Epidermal melanocyte (primary cell): Measurements from ENCODE around the gene EEIG1.
A peak's percentile ranks its signal among the peaks of the same experiment; 100 is the strongest.
"Not testable (repeated sequence)": the region's sequence is repeated elsewhere in the genome, so short reads cannot be mapped to it uniquely, and the experiment has no call there.

Experiments used
- DNase-seq: peaks from one replicate; pipeline ENCODE4 v3.0.0; 2011; ENCODE audit warnings: low spot score; ENCODE audit not compliant: insufficient read length

EEIG1 gene

DNA sequence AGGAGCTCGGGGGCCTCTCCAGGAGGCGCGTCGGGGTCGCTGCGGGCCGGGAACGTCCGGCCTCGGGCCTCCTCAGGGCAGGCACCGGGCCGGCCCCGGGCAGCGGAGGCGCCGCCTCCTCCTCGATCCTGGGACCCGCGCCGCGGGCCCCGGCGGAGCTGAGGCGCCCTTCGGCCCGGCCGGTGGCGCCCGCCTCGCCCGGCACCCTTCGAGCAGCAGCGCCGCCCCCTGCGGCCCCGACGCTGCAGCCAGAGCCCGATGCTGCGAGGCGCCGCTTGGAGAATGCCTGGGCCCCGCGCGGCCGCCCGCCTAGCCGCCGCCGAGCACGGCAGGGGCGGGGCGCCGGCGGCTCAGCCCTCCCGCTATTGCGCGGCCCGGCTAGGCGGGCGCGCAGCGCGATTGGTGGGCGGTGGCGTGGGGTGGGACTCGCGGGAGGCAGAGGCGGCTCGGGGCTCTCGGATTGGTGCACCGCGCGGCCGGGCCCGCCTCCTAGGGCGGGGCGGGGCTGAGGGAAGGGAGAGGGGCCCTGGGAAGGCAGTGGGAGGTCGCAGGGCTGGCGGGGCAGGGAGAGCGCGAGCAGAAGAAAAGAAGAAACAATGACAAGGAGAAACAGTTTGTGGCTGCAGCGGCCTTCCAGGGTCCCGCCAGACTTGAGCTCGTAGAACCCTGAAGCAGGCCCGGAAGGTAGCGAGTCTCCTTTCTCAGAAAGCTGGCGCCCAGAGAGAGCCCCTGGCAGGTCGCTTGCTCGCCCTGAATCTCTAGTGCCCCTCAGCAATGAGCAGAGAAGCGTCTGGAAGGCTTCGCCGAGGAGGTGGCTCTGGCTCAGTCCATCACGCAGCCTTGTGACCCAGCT lies at the start of gene EEIG1:
Gene EEIG1, minus strand, starts transcription at position 284 of the 853 bp plus-strand sequence. CDS start 852 bp downstream, outside the sequence.
- DNase-seq = peak; percentile 92

- no peak for DNase-seq
Observed at GRCh38 chr9:128027705-128028104, 46.9 kb upstream of the EEIG1 start.

DNA sequence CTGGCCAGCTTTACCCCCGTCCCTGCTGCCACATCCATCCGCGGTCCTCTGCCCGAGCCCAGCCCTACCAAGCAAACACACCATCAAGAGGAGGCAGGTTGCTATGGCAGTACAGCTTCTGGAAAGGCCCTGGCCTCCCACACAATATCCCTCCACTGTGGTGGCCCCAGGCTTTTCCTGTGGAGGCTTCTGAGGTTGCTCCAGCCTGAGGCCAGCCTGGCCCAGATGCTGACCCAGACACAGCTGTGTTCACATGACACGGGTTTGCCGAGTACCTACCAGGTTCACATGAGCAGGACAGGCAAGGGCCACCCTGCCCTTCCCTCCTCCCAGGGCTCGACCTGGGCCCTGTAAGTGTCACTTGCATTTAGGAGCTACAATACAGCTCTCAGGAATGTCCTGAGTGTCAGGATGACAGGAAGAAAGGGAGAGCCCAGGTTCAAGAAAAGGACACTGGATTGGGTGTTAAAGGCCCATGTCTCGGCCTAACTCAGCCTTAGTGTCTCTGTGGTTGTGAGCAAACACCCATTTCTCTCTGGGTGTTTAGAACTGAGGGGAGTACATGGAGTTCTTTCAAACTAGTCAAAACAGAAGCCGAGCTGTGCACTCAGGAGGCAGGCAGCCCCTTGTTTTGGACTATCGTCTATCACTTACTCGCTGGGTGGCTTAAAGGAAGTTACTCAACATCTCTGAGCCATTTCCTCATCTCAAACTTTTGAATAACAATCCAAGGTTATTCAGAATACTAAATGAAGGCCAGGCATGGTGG lies 46.2 kb upstream of the EEIG1 start:
- no peak for DNase-seq

GRCh38 chr9:128026255-128026772 lies 45.5 kb upstream of the EEIG1 start:
- no peak for DNase-seq

- no peak for DNase-seq
Observed at GRCh38 chr9:128025736-128026135, 44.9 kb upstream of the EEIG1 start.

- DNase-seq = no peak
Observed at GRCh38 chr9:128024761-128025308, 44.0 kb upstream of the EEIG1 start.

DNA sequence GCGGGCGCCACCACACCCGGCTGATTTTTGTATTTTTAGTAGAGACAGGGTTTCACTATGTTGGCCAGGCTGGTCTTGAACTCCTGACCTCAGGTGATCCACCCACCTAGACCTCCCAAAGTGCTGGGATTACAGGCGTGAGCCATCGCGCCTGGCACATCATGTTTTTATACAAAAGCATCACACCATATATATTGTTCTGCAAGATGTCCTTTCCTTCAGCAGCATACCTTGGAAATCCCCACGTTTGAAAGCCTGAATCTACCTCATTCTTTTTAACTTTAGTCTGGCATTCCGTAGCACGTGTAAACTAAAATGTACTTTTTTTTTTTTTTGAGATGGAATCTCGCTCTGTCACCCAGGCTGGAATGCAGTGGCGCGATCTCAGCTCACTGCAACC lies 42.9 kb upstream of the EEIG1 start:
- DNase-seq = not testable (repeated sequence)

DNA sequence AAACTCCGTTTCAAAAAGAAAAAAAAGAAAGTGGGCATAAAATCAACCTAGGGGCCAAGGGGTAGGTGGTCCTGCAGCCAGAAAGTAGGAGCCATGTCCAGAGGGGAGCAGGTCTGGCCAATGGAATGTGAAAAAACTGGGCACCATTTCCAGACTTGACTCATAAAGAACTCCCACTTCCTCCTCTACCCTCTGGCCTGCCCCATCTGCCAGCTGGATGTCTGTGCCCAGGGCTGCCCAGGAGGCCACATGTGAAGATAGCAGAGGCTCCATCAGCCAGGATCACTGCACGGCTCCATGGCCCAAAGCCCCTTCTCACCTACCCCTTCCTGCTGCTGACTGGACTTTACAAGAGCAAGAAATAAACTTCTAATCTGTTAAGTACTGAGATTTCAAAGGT lies 42.1 kb upstream of the EEIG1 start:
- no peak for DNase-seq

DNA sequence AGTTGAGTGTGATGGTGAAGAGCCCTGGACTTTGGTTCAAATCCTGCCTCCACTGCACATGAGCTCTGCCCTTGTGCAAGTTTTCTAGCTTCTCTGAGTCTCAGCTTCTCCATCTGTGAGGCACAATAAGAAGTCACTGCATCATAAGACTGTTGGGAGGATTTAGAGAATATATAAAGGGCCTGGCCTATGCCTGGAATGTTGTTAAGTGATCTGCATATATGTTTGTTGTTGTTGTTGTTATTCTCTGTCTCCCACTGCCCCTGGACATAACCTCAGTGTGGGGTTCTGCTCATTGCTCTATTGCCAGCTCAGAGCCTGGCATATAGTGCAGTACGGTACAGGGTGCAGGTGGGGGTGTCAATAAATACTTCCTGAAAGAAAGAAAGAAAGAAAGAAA lies 40.3 kb upstream of the EEIG1 start:
- DNase-seq = no peak

- no peak for DNase-seq
Observed at GRCh38 chr9:128020692-128021091, 39.9 kb upstream of the EEIG1 start.

DNA sequence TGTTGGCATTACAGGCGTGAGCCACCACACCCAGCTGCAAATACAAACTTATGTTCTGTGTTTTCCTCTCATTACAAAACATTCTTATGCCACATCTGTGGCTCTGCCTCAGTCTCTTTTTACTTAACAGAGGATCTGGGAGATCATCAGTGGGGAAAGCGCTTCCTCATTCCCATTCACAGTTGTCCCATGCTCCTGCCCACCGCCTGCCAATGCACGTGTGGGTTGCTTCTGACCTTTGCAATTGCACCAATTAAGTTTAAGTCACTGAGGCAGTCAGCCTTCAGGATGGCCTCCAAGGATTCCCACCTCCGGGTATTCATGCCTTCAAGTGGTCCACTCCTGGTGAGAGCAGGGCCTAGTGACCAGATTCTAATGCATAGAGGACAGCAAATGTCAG lies 34.9 kb upstream of the EEIG1 start:
- no peak for DNase-seq

DNA sequence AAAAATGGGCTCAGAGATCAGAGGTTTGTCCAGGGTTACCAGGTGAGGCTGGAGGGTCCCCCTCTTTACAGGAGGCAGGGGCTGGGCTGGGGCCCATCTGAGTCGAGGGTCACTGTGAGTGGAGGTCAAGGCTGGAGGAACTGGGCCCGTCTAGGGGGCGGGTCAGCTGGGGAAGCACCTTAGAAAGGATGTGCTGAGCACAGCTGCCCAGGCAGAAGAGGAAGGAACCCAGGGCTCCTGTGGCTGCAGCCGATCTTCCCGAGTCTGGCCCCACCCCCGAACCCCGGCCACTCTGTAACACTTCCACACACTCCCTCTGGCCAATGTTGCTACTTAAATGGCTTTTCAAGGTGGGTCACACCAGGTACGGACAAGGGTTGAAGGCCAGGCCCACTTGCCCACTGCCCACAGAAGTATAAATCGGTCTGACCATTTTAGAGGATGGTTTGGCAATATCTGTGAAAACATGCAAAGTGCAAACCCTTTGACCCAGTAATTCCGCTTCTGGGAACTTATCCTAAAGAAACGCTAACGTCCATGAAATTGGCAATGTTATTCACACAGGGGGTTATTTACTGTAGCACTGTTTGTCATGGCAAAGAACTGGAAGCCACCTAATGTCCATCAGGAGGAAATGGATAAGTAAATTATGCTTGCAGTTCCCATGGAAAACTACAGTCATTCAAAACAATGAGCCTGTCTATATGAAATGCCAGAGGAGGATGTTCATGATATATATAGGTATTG lies 30.5 kb upstream of the EEIG1 start:
- DNase-seq = no peak

DNA sequence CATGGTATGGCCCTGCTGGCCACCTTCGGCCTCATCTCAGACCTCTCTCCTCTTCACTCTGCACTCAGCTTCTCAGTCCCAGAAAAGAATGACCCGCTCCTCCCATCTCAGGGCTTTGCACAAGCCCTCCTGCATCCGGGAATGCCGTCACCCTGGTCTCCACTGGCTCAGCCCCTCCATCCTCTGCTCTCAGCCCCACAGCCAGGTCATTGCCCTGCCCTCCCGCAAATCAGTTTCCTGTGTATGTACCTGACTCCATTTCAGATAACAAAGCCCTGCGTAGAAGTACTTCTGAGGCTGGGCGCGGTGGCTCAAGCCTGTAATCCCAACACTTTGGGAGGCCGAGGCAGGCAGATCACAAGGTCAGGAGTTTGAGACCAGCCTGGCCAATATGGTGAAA lies 28.9 kb upstream of the EEIG1 start:
- no peak for DNase-seq

DNA sequence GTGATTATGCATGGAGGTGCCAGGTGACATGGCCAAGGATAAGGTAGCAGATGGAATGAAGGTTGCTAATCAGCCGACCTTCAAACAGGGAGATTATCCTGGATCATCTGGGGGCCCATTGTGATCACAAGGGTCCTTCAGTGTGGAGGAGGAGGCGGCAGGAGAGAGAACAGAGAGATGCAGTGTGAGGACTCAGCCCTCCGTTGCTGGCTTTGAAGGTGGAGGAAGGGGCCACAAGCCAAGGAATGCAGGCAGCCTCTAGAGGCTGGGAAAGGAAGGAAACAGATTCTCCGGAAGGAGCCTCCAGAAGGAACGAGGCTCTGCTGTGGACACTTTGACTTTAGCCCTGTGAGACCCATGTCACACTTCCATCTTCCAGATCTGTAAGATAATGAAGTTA lies 27.4 kb upstream of the EEIG1 start:
- no peak for DNase-seq

DNA sequence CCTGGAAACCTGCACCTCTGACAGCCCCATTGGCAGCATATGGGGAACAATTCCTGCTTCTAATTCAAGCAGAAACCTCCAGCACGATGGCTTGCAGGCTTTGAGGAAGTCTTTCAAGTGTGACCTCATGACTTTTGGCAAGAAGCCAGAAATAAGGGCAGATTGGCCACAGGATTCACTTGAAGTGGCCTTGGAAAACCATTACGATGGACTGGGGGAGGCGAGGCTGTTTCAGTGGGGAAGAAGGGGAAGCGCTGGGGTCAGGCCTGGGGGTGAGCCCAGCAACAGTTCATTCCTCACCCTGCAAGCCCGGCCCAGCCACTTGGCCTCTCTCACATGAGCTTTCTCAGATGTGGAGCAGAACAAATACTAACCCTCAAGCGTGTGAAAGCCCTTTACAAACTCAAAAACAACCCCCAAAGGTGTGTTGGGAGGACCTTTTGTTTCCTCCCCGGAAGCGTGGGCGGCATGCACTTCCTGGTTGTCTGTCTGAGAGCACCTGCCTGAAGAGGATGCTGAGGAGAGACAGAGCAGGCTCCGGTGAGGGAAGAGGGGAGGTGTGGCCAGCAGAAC lies 26.9 kb upstream of the EEIG1 start:
- DNase-seq = no peak

- DNase-seq = no peak
Observed at GRCh38 chr9:128006332-128006996, 25.7 kb upstream of the EEIG1 start.

DNA sequence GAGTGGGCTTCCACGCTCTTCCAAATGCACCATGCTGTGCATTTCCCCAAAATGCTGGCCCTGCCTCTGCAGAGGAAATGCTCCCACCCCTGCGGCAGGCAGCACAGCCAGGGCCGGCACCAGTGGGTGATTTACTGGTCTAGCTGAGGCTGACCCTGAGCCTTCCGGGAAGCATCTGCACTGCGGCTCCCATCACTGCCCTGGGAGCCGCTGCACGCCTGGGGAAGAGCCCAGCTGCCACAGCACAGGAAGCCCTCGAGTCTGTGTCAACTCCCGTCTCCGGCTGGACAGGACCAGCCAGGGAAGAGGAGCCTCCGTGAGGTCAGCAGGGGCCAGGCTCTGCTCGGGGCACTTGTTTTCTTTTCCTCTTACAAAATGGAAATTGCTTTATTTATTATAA lies 25.1 kb upstream of the EEIG1 start:
- DNase-seq = no peak

DNA sequence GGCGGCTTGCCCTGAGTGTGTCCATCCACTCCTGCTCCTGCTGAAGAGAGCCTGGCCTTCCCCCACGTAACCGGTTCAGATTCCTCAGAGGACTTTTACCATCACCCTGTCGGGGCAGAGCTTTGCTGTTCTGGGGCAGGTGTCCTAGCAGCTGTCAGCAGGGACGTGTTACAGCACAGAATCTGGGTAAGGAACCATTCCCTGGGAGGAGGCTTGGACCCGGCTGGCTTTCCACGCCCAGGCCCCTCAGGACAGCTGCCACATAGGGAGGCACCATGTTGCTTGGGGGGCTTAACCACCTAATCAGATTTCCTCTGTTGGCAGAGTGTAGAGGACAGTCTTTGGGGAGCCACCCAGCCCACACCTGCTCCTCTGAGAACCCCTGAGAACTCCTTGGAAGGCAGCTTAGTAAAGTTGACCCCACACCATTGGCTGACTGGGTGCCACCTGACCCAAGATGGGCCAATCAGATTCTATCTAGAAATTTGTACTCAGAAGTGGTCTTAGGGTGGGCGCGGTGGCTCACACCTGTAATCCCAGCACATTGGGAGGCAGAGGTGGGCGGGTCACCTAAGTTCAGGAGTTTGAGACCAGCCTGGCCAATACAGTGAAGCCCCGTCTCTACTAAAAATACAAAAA lies 23.3 kb upstream of the EEIG1 start:
- no peak for DNase-seq

DNA sequence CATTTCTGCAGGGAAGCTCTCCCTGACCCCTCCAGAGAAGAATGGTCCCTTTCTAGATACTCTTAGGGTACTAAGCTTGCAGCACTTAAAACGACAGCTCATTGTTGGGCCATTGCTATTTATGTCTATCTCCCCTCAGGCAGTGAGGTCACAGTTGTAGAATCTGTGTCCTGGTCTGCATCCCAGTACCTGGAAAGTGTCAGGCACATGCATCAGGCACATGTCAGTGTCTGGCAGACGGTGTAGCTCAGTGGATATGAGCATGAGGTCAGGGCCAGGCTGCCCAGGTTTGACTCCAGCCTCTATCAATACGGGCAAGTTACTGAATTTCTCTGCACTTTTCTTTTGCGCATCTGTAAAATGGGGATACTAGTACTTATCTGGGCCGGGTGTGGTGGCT lies 22.2 kb upstream of the EEIG1 start:
- no peak for DNase-seq

DNA sequence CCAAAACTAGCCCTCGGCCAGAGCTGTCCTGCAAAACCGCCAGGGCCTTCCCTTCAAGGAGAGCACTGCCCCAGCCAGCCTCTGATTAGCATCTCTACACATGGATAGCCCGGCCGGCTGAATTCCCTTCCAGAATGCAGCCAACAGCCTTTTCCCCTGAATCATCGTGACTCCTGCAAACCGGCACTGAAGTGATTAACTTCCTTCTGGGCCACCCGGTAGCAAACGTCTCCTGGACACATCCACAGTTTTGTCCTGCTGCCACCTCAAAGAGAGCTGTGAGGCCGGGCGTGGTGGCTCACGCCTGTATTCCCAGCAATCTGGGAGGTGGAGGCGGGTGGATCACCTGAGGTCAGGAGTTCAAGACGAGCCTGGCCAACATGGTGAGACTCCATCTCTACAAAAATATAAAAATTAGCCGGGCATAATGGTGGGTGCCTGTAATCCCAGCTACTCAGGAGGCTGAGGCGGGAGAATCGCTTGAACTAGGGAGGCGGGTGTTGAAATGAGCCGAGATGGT lies 21.1 kb upstream of the EEIG1 start:
- no peak for DNase-seq
